ENCODE data around the gene DNAJC1. TPM values are rescaled to one million over a fixed set of nuclear protein-coding genes. Genes with fewer than 3 reads are reported as not detected.

DNAJC1 gene
- total and polyA plus RNA-seq, 2 donors (not counting 3 experiments of a cell fraction or from before 2014, with no cell fraction given), result 11.2 to 19.7 TPM

DNA sequence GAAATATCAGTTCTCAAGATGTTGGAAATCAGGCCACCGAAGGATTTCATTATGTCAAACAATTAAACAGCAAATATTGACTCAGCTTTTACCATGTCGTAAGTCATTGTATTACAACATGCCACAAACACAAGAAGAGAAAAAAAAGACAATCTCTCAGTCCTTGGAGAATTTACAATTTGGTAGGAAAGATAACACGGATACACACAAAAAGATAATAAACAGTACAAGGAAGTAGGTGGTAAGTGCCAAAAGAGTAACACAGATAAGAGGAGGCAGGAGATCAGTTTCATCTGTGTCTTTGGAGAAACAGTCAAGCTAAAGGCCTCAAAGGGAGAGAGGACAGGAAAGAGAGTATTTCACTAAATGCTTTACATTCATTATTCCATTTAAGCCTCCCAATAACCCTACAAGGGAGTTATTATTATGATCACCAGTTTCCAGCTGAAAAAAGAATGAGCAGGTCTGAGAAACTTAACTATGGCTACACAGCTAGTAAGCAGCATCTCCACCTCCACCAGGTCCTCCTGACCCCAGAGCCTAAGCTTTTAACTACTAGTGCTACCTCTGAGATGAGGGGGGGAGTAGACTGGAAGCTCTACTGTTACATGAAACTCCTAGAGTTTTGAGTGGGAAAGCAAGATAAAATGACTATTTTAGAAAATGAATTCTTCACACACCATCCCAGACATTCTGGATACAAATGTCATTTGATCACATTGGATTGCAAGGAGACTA, 13.9 kb upstream of the DNAJC1 start:
- intact Hi-C loops (cut with micrococcal nuclease), result no loop called here
- no peak overlapping the region for H3K9ac ChIP-seq (replicated peaks; ENCODE audit: extremely low read depth, insufficient read depth, low read length)
- POLR2A ChIA-PET, result no interaction called here
- dilution Hi-C loops (cut with MboI; ENCODE audit: extremely low pct_ligation_motif_present, low sequenced_read_pairs), result no loop called here
- peaks cover 0 to 7% of the 10 kb centered on the region in 2 experiments for H3K27me3 ChIP-seq (ENCODE audit: control insufficient read depth in 2 of 2, insufficient read depth in 2 of 2, low read length in 2 of 2)
- no peaks in the 10 kb centered on the region for H3K36me3 ChIP-seq (ENCODE audit: control insufficient read depth in 2 of 2, extremely low read depth in 1 of 2, insufficient read depth in 2 of 2, low read length in 2 of 2)
- FAIRE-seq (no peak), DNase-seq (ENCODE audit: low read depth, low spot score) (no peak)
- no peak overlapping the region for H3K4me3 ChIP-seq (replicated peaks in 1 of 3; ENCODE audit: insufficient read depth in 1 of 3, low read depth in 1 of 3, low read length in 3 of 3)
- no peak overlapping the region for H2AFZ ChIP-seq (ENCODE audit: low read depth, low read length)
- H4K20me1 ChIP-seq (replicated peaks; ENCODE audit: control insufficient read depth, extremely low read depth, insufficient read depth, low read length), result no peaks in the 10 kb centered on the region
- TF ChIP-seq, protein P1, sequence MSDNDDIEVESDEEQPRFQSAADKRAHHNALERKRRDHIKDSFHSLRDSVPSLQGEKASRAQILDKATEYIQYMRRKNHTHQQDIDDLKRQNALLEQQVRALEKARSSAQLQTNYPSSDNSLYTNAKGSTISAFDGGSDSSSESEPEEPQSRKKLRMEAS (IDR thresholded peaks at IDR 0.05; ENCODE audit: insufficient read depth, insufficient read length), result no peak
- no peak for TF ChIP-seq EZH2 (IDR thresholded peaks at IDR 0.05; ENCODE audit: borderline replicate concordance, low read depth, low read length, severe bottlenecking)
- no peak for TF ChIP-seq FOS (IDR thresholded peaks at IDR 0.05; ENCODE audit: borderline replicate concordance, insufficient read depth, low read length)
- TF ChIP-seq JUN (IDR thresholded peaks at IDR 0.05; ENCODE audit: borderline replicate concordance, insufficient read depth, insufficient read length, low read depth), result no peak
- TF ChIP-seq, protein P2, sequence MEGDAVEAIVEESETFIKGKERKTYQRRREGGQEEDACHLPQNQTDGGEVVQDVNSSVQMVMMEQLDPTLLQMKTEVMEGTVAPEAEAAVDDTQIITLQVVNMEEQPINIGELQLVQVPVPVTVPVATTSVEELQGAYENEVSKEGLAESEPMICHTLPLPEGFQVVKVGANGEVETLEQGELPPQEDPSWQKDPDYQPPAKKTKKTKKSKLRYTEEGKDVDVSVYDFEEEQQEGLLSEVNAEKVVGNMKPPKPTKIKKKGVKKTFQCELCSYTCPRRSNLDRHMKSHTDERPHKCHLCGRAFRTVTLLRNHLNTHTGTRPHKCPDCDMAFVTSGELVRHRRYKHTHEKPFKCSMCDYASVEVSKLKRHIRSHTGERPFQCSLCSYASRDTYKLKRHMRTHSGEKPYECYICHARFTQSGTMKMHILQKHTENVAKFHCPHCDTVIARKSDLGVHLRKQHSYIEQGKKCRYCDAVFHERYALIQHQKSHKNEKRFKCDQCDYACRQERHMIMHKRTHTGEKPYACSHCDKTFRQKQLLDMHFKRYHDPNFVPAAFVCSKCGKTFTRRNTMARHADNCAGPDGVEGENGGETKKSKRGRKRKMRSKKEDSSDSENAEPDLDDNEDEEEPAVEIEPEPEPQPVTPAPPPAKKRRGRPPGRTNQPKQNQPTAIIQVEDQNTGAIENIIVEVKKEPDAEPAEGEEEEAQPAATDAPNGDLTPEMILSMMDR (IDR thresholded peaks at IDR 0.05; ENCODE audit: extremely low read depth in 1 of 2, insufficient read depth in 1 of 2, low read depth in 1 of 2, low read length in 2 of 2), result no peak
- no peak for TF ChIP-seq POLR2AphosphoS5 (IDR thresholded peaks at IDR 0.05; ENCODE audit: insufficient read depth, low read depth, low read length)
- no peak for TF ChIP-seq GATA2 (IDR thresholded peaks at IDR 0.05; ENCODE audit: insufficient read depth, insufficient read length, low read depth, low read length)
- TF ChIP-seq POLR2A (IDR thresholded peaks at IDR 0.05; ENCODE audit: low read depth, low read length), result no peak
- TF ChIP-seq MYC (IDR thresholded peaks at IDR 0.05; ENCODE audit: low read depth, low read length), result no peak
- H3K79me2 ChIP-seq (ENCODE audit: control insufficient read depth, insufficient read depth, low read length), result no peaks in the 10 kb centered on the region
- H3K9me1 ChIP-seq (replicated peaks; ENCODE audit: control insufficient read depth, extremely low read depth, insufficient read depth, low read length), result no peaks in the 10 kb centered on the region
- H3K4me2 ChIP-seq (ENCODE audit: insufficient read depth, low read length), result no peak overlapping the region
- no peaks in the 10 kb centered on the region for H3K9me3 ChIP-seq (replicated peaks; ENCODE audit: control insufficient read depth, insufficient read depth, low read length)
- no peak overlapping the region for H3K27ac ChIP-seq (ENCODE audit: insufficient read depth, low read depth, low read length)
- H3K4me1 ChIP-seq (ENCODE audit: control insufficient read depth, extremely low read depth, insufficient read depth, low read length), result no peaks in the 10 kb centered on the region
- no TSS peak for BruUV-seq (replicated peaks)
- CTCF ChIA-PET, result interaction anchor here (0.7 to 1.2 kb wide), 3 partner anchors 14 to 882 kb away, joined by 3 to 5 read pairs (median 3); partner anchors contain the start of gene DNAJC1

Data from endothelial cell of umbilical vein (primary cell).